ENCODE measurements around the gene CTDSP1.

DNA sequence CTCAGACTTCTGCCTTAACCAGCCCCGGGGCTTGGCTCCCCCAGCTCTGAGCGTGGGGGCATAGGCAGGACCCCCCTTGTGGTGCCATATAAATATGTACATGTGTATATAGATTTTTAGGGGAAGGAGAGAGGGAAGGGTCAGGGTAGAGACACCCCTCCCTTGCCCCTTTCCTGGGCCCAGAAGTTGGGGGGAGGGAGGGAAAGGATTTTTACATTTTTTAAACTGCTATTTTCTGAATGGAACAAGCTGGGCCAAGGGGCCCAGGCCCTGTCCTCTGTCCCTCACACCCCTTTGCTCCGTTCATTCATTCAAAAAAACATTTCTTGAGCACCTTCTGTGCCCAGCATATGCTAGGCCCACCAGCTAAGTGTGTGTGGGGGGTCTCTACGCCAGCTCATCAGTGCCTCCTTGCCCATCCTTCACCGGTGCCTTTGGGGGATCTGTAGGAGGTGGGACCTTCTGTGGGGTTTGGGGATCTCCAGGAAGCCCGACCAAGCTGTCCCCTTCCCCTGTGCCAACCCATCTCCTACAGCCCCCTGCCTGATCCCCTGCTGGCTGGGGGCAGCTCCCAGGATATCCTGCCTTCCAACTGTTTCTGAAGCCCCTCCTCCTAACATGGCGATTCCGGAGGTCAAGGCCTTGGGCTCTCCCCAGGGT, 5.5 kb downstream of the CTDSP1 start:
- TF ChIP-seq CHD2 (IDR thresholded peaks at IDR 0.05; ENCODE audit: low read length, partially characterized antibody) (no peak), EP300 (IDR thresholded peaks at IDR 0.05) (no peak)
- TF ChIP-seq, protein P1, sequence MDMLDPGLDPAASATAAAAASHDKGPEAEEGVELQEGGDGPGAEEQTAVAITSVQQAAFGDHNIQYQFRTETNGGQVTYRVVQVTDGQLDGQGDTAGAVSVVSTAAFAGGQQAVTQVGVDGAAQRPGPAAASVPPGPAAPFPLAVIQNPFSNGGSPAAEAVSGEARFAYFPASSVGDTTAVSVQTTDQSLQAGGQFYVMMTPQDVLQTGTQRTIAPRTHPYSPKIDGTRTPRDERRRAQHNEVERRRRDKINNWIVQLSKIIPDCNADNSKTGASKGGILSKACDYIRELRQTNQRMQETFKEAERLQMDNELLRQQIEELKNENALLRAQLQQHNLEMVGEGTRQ (IDR thresholded peaks at IDR 0.05) = no peak
